Esophagus squamous epithelium (tissue), 4 donors: Measurements from ENCODE around the gene VSTM4.

Experiments
- POLR2A ChIP-seq, 4 donors: fragments of 450-650 bp; IDR thresholded peaks; one replicate each; pipeline ENCODE4 v1.6.1; 2017; ENCODE audit warnings: antibody characterized with exemption in 4 of 4, mild to moderate bottlenecking in 4 of 4, moderate library complexity in 3 of 4
- TF ChIP-seq, protein P1 (sequence below), 6 experiments: fragments of 450-650 bp in 4 of 6; fragments of 200-600 bp in 2 of 6; sonication (generic) in 2 of 6; IDR thresholded peaks; one replicate each; pipeline ENCODE4 v1.5.1; 2016 to 2019; ENCODE audit warnings: antibody characterized with exemption in 6 of 6, mild to moderate bottlenecking in 4 of 6, moderate library complexity in 4 of 6

DNA sequence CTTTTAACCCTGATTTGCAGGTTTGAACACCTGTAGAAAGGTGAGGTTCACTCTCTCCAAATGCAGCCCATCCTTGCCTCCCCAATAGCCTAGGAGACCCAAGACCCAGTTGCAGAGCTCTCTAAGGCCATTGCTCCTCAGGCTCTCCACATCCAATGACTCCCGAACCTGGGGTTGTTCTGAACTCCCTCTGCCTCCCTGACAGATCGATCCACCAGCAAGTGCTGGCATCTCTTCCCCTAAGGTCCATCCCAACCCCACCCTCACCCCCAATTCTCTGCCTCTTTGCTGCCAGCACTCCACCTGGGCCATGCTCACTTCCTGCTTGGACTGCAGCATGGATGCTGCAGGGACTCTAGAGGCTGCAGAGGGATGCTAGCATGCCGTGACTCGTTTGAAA lies 37.8 kb upstream of the VSTM4 start:
- TF ChIP-seq, protein P1, sequence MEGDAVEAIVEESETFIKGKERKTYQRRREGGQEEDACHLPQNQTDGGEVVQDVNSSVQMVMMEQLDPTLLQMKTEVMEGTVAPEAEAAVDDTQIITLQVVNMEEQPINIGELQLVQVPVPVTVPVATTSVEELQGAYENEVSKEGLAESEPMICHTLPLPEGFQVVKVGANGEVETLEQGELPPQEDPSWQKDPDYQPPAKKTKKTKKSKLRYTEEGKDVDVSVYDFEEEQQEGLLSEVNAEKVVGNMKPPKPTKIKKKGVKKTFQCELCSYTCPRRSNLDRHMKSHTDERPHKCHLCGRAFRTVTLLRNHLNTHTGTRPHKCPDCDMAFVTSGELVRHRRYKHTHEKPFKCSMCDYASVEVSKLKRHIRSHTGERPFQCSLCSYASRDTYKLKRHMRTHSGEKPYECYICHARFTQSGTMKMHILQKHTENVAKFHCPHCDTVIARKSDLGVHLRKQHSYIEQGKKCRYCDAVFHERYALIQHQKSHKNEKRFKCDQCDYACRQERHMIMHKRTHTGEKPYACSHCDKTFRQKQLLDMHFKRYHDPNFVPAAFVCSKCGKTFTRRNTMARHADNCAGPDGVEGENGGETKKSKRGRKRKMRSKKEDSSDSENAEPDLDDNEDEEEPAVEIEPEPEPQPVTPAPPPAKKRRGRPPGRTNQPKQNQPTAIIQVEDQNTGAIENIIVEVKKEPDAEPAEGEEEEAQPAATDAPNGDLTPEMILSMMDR (IDR thresholded peaks at IDR 0.05), result no peak
- no peak for TF ChIP-seq POLR2A (IDR thresholded peaks at IDR 0.05)
